Measurements from ENCODE around the gene ME3.
"Not testable (repeated sequence)": the region's sequence is repeated elsewhere in the genome, so short reads cannot be mapped to it uniquely, and the experiment has no call there.

The ME3 gene

DNA sequence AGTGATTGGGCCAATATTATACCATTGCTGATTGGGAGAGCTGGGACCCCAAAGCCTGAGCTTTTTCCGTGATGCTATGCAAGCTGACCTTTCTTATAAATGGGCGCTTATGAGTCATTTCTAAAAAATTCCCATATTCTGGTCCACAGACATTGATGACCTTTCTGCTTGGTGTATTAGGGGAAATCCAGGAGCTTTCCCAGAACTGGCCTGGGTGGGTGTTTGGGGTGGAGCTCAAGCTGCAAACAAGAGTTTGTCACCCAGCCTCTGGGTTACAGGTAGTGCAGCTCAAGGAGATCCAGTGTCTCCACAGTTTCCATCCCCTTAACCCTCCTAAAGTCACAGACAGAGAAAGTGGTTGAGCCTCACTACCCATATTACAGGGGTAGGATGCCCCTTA, 230.0 kb downstream of the ME3 start:
- no peaks in the 10 kb centered on the region for H3K9me3 ChIP-seq (ENCODE audit: control insufficient read depth, insufficient read depth, low read length)
- no peaks in the 10 kb centered on the region for H3K4me1 ChIP-seq (ENCODE audit: control insufficient read depth, insufficient read depth, low read length)
- H3K9ac ChIP-seq (ENCODE audit: low read depth, low read length): no peak overlapping the region

GRCh38 chr11:86440843-86441242, 231.6 kb downstream of the ME3 start:
- no peaks in the 10 kb centered on the region for H3K4me1 ChIP-seq (ENCODE audit: control insufficient read depth, insufficient read depth, low read length)
- no peak overlapping the region for H3K9ac ChIP-seq (ENCODE audit: low read depth, low read length)
- H3K9me3 ChIP-seq (ENCODE audit: control insufficient read depth, insufficient read depth, low read length): no peaks in the 10 kb centered on the region
- H3K27me3 ChIP-seq (ENCODE audit: control insufficient read depth, insufficient read depth, low read length): no peaks in the 10 kb centered on the region
- H3K4me3 ChIP-seq (ENCODE audit: low read depth, low read length): no peak overlapping the region
- no peaks in the 10 kb centered on the region for H3K36me3 ChIP-seq (ENCODE audit: control insufficient read depth, insufficient read depth, low read length)

More for the DNA sequence above, 230.0 kb downstream of the ME3 start:
- Histone ChIP-seq H3K27me3 (ENCODE audit: control insufficient read depth, insufficient read depth, low read length) (no peaks in the 10 kb centered on the region), H3K4me3 (ENCODE audit: low read depth, low read length) (no peak overlapping the region), H3K36me3 (ENCODE audit: control insufficient read depth, insufficient read depth, low read length) (no peaks in the 10 kb centered on the region)

DNA sequence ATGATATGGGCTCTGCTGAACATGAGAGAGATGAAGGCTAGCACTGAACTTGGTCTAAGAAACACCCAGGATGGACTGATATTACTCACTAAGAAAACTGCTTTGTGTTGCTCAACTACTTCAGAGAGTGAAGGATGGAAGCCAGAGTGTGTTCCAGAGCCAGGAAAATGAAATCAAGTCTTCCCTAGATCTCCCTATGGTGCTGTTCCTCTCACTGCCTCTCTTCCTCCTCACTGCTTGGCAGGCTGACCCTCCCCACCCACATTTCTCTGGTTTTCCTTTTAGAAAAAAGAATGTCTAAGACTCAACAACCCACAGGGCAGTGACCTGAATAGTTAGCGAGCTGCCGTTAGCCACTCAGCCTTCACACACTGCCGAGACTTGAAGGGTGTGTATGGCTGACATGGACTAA, 232.1 kb downstream of the ME3 start:
- no peak overlapping the region for H3K9ac ChIP-seq (ENCODE audit: low read depth, low read length)
- no peaks in the 10 kb centered on the region for H3K9me3 ChIP-seq (ENCODE audit: control insufficient read depth, insufficient read depth, low read length)
- no peaks in the 10 kb centered on the region for H3K36me3 ChIP-seq (ENCODE audit: control insufficient read depth, insufficient read depth, low read length)
- H3K27me3 ChIP-seq (ENCODE audit: control insufficient read depth, insufficient read depth, low read length): no peaks in the 10 kb centered on the region
- H3K4me1 ChIP-seq (ENCODE audit: control insufficient read depth, insufficient read depth, low read length): no peaks in the 10 kb centered on the region
- no peak overlapping the region for H3K4me3 ChIP-seq (ENCODE audit: low read depth, low read length)

DNA sequence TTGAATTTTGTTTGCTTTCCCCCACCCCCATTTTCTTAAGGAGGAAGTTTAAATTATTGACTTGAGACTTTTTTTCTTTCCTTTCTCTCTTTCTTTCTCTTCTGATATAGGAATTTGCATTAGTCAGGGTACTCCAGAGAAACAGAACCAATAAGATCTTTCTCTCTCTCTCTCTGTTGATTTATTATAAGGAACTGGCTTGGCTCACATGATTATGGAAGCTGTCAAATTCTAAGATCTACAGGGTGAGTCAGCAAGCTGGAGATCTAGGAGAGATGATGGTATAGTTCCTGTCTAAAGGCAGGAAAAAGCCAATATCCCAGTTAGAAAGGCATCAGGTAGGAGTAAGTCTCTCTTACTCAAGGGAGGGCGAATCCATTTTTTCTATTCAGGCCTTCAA, 233.7 kb downstream of the ME3 start:
- no peaks in the 10 kb centered on the region for H3K36me3 ChIP-seq (ENCODE audit: control insufficient read depth, insufficient read depth, low read length)
- H3K4me3 ChIP-seq (ENCODE audit: low read depth, low read length): no peak overlapping the region
- no peaks in the 10 kb centered on the region for H3K27me3 ChIP-seq (ENCODE audit: control insufficient read depth, insufficient read depth, low read length)
- no peaks in the 10 kb centered on the region for H3K4me1 ChIP-seq (ENCODE audit: control insufficient read depth, insufficient read depth, low read length)
- H3K9me3 ChIP-seq (ENCODE audit: control insufficient read depth, insufficient read depth, low read length): no peaks in the 10 kb centered on the region
- no peak overlapping the region for H3K9ac ChIP-seq (ENCODE audit: low read depth, low read length)

DNA sequence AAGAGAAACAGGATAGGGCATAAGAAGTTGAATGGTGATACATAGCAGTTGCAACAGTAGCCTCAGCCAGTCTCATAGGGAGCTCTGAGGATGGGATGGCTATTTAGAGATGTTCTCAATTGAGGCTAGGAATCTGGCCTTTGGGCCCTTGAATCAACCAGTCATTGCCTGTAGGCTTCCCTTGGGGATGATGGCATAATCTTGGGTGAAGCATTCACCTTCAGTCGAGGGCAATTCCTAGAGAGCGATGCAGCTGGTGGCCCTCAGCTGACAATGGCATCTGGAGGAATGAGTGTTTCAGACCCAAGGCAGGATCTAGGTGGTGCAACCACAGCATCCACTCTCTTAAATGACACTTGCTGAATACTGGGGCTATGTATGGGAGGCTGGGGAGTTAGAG, 236.7 kb downstream of the ME3 start:
- no peaks in the 10 kb centered on the region for H3K27me3 ChIP-seq (ENCODE audit: control insufficient read depth, insufficient read depth, low read length)
- H3K4me1 ChIP-seq (ENCODE audit: control insufficient read depth, insufficient read depth, low read length): no peaks in the 10 kb centered on the region
- no peaks in the 10 kb centered on the region for H3K36me3 ChIP-seq (ENCODE audit: control insufficient read depth, insufficient read depth, low read length)
- no peak overlapping the region for H3K9ac ChIP-seq (ENCODE audit: low read depth, low read length)
- H3K4me3 ChIP-seq (ENCODE audit: low read depth, low read length): no peak overlapping the region
- no peaks in the 10 kb centered on the region for H3K9me3 ChIP-seq (ENCODE audit: control insufficient read depth, insufficient read depth, low read length)

DNA sequence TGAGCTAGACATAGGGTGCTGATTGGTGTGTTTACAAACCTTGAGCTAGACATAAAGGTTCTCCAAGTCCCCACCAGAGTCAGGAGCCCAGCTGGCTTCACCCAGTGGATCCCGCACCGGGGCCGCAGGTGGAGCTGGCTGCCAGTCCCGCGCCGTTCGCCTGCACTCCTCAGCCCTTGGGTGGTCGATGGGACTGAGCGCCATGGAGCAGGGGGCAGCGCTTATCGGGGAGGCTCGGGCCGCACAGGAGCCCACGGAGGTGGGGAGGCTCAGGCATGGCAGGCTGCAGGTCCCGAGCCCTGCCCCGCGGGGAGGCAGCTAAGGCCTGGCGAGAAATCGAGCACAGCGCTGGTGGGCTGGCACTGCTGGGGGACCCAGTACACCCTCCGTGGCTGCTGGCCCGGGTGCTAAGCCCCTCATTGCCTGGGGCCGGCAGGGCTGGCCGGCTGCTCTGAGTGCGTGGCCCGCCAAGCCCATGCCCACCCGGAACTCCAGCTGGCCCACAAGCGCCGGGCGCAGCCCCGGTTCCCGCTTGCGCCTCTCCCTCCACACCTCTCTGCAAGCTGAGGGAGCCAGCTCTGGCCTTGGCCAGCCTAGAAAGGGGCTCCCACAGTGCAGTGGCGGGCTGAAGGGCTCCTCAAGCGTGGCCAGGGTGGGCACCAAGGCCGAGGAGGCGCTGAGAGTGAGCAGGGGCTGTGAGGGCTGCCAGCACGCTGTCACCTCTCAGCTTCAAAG, 238.9 kb downstream of the ME3 start:
- H3K4me3 ChIP-seq (ENCODE audit: low read depth, low read length); H3K9ac ChIP-seq (ENCODE audit: low read depth, low read length); H3K36me3 ChIP-seq (ENCODE audit: control insufficient read depth, insufficient read depth, low read length); H3K9me3 ChIP-seq (ENCODE audit: control insufficient read depth, insufficient read depth, low read length); H3K4me1 ChIP-seq (ENCODE audit: control insufficient read depth, insufficient read depth, low read length); H3K27me3 ChIP-seq (ENCODE audit: control insufficient read depth, insufficient read depth, low read length): not testable (repeated sequence)

- no peak overlapping the region for H3K9ac ChIP-seq (ENCODE audit: low read depth, low read length)
- no peaks in the 10 kb centered on the region for H3K36me3 ChIP-seq (ENCODE audit: control insufficient read depth, insufficient read depth, low read length)
- no peaks in the 10 kb centered on the region for H3K9me3 ChIP-seq (ENCODE audit: control insufficient read depth, insufficient read depth, low read length)
- no peak overlapping the region for H3K4me3 ChIP-seq (ENCODE audit: low read depth, low read length)
- H3K4me1 ChIP-seq (ENCODE audit: control insufficient read depth, insufficient read depth, low read length): no peaks in the 10 kb centered on the region
- H3K27me3 ChIP-seq (ENCODE audit: control insufficient read depth, insufficient read depth, low read length): no peaks in the 10 kb centered on the region
These were observed 241.2 kb downstream of the ME3 start for GRCh38 chr11:86431258-86431657.

GRCh38 chr11:86427441-86427840, 245.0 kb downstream of the ME3 start:
- no peak overlapping the region for H3K9ac ChIP-seq (ENCODE audit: low read depth, low read length)
- no peaks in the 10 kb centered on the region for H3K4me1 ChIP-seq (ENCODE audit: control insufficient read depth, insufficient read depth, low read length)
- no peaks in the 10 kb centered on the region for H3K9me3 ChIP-seq (ENCODE audit: control insufficient read depth, insufficient read depth, low read length)
- H3K27me3 ChIP-seq (ENCODE audit: control insufficient read depth, insufficient read depth, low read length): no peaks in the 10 kb centered on the region
- no peak overlapping the region for H3K4me3 ChIP-seq (ENCODE audit: low read depth, low read length)
- H3K36me3 ChIP-seq (ENCODE audit: control insufficient read depth, insufficient read depth, low read length): no peaks in the 10 kb centered on the region

DNA sequence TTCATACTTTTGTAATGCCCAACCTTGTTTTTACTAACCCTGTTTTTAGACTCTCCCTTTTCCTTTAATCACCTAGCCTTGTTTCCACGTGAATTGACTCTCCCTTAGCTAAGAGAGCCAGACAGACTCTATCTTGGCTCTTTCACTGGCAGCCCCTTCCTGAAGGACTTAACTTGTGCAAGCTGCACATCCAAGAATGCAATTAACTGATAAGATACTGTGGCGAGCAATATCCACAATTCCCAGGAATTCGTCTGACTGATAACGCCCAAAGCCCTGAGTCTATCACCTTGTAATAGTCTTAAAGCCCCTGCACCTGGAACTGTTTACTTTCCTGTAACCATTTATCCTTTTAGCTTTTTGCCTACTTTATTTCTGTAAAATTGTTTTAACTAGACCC, 248.9 kb downstream of the ME3 start:
- not testable (repeated sequence) for H3K4me3 ChIP-seq (ENCODE audit: low read depth, low read length); H3K4me1 ChIP-seq (ENCODE audit: control insufficient read depth, insufficient read depth, low read length); H3K27me3 ChIP-seq (ENCODE audit: control insufficient read depth, insufficient read depth, low read length); H3K9ac ChIP-seq (ENCODE audit: low read depth, low read length); H3K9me3 ChIP-seq (ENCODE audit: control insufficient read depth, insufficient read depth, low read length); H3K36me3 ChIP-seq (ENCODE audit: control insufficient read depth, insufficient read depth, low read length)

DNA sequence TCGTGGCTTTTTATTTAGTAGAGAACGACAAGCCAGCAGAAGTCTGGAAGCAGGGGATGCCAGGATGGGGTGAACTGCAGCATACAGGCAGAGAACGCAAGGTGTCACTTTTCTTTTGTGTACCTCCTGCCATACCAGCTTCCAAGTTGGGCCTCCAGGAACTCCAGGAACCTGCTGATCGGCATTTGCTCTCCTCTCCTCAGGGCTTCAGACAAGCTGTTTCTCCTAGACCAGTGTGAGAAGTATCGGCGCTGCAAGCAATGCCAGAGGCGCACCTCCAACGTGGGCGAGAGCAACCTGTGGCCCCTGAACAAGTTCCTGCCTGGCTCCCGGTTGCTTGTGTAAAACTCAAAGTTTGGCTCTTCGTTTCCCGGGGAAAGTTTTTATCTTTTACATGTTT, 250.0 kb downstream of the ME3 start:
- Histone ChIP-seq H3K9ac (ENCODE audit: low read depth, low read length) (no peak overlapping the region), H3K4me1 (ENCODE audit: control insufficient read depth, insufficient read depth, low read length) (no peaks in the 10 kb centered on the region), H3K9me3 (ENCODE audit: control insufficient read depth, insufficient read depth, low read length) (no peaks in the 10 kb centered on the region), H3K4me3 (ENCODE audit: low read depth, low read length) (no peak overlapping the region), H3K27me3 (ENCODE audit: control insufficient read depth, insufficient read depth, low read length) (no peaks in the 10 kb centered on the region), H3K36me3 (ENCODE audit: control insufficient read depth, insufficient read depth, low read length) (no peaks in the 10 kb centered on the region)

DNA sequence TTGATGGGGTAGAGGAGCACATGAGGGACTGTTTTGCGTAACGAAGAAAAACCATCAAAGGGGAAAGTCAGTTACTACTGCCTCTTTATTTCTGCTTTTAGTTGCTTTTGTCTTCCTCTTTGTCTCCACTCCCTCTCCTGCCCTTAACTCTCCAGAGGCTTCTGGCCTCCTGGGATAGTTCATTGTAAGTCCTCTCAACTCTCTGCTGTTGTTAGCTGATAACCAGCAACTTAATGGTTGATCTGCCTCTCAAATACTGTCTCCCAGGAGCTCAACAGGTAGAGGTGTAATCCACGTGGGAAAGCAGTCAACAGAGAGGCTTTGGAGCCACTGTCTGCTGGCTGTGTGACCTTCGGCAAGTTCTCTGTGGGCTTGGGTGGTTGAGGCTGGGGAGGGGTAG, 250.5 kb downstream of the ME3 start:
- H3K9ac ChIP-seq (ENCODE audit: low read depth, low read length): no peak overlapping the region
- no peaks in the 10 kb centered on the region for H3K36me3 ChIP-seq (ENCODE audit: control insufficient read depth, insufficient read depth, low read length)
- H3K4me3 ChIP-seq (ENCODE audit: low read depth, low read length): no peak overlapping the region
- H3K27me3 ChIP-seq (ENCODE audit: control insufficient read depth, insufficient read depth, low read length): no peaks in the 10 kb centered on the region
- H3K4me1 ChIP-seq (ENCODE audit: control insufficient read depth, insufficient read depth, low read length): no peaks in the 10 kb centered on the region
- H3K9me3 ChIP-seq (ENCODE audit: control insufficient read depth, insufficient read depth, low read length): no peaks in the 10 kb centered on the region

DNA sequence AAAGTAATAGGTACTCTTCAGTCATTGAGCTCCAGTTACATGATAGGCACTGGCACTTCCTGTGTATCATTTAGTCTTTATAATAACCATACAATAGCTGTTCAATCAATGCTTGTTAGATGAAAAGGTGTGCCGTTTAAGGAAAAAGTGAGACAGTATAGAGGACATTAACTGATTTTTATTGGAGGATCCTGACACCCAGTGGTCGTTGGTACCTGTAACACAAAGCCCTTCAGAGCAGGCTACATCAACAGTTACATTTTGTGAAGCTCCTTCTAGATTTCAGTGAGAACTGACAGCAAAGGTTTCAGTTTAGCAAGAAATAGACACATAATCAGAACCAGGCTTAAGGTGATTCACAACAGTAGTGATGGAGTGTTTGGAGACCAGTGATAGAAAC, 253.5 kb downstream of the ME3 start:
- H3K9ac ChIP-seq (ENCODE audit: low read depth, low read length): no peak overlapping the region
- no peak overlapping the region for H3K4me3 ChIP-seq (ENCODE audit: low read depth, low read length)
- H3K36me3 ChIP-seq (ENCODE audit: control insufficient read depth, insufficient read depth, low read length): no peaks in the 10 kb centered on the region
- H3K4me1 ChIP-seq (ENCODE audit: control insufficient read depth, insufficient read depth, low read length): no peaks in the 10 kb centered on the region
- no peaks in the 10 kb centered on the region for H3K9me3 ChIP-seq (ENCODE audit: control insufficient read depth, insufficient read depth, low read length)
- no peaks in the 10 kb centered on the region for H3K27me3 ChIP-seq (ENCODE audit: control insufficient read depth, insufficient read depth, low read length)

Measured in iPS-15b (cell line).